Pons (tissue), 1 donor: Measurements from ENCODE around the gene RAB28.

Source experiments
- DNase-seq: peaks from one replicate; pipeline ENCODE4 v3.0.0-alpha.2; 2016; ENCODE audit warnings: low spot score

RAB28 gene

DNA sequence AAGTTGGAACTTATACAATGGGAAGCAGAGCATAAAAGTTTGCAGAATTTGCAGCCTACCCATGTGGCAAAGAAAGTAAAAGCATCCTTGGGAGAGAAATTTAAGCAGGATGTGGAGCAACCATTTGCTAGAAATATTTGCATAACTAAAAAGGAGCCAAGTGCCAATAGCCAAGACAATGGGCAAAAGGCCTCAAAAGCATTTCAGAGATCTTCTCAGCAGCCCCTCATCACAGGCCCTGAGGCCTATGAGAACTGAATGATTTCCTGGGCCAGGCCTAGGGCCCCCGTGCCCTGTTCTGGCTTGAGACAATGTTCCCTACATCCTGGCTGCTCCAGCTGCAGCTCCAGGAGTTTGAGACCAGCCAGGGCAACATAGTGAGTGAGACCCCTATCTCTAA lies 25.3 kb upstream of the RAB28 start:
- DNase-seq = no peak

DNA sequence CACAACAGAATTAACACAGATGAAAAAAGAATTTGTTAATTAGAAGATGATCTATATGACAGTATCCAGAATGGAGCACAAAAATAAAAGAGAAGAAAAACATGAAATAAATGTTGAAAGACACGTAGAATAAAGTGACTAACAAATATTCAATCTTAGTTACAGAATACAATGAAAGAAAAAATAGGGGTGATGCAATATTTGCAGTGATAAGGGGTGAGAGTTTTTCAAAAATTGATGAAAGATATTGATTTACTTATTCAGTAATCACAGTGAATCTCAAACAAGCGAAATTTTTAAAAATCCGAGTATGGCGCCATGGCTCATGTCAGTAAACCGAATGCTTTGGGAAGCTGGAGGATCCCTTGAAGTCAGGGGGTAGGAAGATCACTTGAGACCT lies 20.2 kb upstream of the RAB28 start:
- no peak for DNase-seq

DNA sequence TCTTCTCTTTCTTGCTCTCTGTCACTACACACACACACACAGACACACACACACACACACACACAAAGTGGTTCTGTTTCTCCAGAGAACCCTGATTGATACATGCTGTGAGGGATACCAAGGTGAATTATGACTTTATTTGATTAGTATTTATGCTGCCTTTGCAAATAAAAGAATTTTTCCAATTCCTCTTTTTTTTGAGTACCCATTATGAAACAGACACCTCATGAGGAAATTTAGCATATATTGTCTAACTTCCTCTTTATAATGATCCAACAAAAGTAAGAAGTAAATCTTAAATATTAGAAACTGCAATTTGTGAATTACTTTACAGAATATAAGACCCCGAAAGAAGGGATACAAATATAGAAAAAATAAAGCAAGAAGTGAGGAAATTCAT lies 14.3 kb upstream of the RAB28 start:
- no peak for DNase-seq

DNA sequence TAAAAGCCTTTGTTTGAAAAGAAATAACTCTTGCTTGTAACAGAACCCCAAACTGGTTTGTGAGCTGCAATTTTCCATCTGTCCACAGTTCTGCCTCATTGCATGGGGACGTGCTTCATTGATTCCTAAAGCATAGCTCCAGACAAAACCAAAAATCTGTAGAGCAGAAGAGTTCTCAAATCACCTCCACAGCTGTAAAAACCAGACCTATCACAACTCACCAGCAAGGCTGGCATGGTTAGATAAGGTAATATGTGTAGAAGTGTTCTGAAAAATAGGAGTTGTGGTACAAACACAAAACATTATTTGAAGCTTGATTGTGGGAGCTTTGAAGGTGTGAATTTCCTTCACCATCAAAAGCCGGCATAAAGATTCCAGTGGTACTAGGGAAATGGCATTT lies 12.5 kb upstream of the RAB28 start:
- no peak for DNase-seq

DNA sequence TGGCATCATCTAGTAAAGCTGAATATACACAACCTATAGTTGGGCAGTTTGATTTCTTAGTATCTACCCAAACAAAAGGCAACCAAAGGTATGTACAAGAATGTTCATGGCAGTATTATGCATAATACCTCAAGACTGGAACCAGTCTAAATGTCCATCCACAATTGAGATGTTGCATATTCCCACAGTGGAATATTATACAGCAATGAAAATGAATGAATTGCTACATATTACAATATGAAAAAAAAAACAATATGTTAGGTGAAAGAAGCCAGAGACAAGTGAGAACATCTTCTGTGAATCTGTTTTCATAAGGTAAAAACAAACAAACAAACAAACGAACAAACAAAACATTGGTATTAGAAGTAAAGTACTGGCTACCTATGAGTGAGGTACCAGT lies 11.6 kb upstream of the RAB28 start:
- no peak for DNase-seq

DNA sequence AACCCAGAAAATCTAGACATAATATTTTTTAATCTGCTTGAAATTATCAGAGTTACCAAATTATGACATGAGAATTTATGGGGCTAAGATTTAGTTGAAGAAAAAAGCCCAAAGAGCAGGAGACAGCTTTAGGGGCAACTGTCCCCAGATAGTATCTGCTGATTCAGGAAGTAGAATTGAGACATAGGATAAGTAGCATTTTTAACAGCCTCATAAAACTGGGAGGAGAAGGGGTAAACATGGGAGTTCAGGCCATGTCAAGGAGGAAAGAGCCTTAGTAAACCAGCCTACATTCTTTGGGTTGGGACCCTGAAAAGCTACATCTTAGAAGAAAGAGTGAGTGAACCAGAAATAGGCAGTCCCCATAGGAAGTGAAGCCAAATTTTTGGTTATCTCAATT lies 9.7 kb upstream of the RAB28 start:
- DNase-seq = no peak

DNA sequence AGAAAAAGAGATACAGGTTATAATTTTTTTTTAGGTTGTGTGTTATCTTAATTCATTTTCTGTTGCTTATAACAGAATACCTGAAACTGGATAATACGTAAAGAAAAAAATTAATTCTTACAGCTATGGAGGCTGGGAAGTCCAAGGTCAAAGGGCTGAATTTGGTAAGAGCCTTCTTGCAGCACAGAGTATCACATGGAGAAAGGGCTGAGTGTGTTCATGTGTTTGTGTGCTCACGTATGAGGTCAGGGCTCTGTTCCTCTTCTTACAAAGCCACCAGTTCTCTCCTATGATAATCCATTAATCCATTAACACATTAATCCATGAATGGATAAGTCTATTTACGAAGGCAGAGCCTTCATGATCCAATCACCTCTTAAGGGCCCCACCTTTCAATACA lies 8.6 kb upstream of the RAB28 start:
- no peak for DNase-seq

DNA sequence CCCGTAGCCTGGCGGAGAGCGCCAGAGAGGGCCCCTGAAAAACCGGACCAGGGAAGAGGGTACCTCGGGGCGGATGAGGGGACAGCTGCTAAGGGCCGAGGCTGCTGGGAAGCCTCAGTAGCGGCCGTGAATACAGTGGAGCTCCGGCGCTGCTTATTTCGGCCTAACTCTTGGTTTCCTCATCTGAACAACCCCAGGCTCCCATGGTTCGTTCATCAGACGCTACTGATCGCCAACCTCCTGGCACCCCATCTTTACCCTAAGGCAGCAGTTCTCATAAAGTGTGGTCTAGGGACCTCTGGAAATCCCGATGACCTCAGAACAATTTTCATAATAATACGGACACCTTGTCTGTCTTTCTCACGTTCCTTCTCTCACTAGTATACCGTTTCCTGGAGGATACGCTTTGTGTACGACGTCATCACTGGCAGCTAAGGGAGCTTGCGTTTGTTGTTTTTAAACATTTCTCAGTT lies 645 bp upstream of the RAB28 start:
- no peak for DNase-seq

DNA sequence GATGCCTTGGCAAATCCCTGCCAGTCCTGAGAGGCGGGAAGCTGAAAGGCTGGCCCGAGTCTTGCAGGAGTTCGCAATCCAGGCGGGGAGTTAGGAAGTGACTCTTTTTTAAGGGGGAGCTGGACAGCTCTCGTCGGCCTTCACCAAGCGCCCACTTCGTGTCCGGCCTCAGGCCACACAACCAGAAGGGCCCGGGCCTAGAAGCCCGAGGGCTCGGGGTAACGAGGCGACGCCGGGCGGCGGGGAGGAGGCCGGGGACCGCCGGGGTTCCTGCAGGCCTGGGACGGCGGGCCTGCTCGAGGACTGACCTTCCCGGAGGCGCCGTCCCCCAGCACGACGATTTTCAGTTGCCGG lies 395 bp downstream of the RAB28 start:
- peak; percentile 58 for DNase-seq

DNA sequence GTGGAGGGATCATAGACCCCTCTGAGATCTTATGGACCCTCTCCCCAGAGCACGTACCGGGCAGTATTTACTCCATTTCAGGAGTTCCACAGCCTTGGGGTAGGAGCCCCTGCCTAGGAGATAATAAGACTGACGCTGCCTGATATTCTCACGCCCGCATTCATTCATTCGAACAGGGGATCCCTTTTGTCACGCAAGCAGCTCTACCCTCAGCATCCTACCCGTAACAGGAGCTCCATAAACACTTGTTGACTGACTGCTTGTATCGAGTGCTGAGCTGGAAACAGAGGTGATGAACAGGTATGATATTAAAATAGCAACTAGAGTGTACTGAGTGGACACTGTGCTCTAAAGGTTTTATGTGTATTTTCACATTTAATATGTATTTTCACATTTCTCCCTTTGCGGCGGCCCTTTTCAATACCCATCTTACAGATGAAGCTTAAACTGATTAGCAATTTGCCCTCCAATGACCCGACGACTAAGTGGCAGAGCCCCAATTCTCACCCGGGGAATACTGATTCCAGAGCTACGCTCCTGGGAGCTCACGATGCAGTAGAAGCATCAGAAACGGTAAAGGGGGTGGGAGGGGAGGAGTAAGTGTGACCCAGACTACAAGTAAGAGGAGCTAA lies 888 bp downstream of the RAB28 start:
- DNase-seq = peak; percentile 30

DNA sequence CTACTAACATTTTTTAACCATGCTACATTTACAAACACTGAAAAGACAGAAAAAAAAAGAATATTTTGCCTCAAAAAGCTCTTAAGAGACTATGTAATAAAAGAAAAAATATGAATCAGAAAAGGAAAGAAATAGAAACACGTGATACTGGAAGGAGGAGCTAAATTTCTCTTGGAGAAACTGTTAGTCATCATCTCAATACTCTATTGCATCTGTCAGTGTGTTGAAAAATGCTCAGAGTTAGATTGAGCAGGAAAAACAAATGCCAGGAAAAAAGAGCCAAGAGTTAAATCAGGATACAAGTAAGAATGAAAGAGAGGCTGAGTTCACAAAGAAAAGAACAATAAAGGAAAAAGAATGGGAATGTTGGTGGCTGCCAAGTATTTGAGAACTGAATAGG lies 2.6 kb downstream of the RAB28 start:
- no peak for DNase-seq

DNA sequence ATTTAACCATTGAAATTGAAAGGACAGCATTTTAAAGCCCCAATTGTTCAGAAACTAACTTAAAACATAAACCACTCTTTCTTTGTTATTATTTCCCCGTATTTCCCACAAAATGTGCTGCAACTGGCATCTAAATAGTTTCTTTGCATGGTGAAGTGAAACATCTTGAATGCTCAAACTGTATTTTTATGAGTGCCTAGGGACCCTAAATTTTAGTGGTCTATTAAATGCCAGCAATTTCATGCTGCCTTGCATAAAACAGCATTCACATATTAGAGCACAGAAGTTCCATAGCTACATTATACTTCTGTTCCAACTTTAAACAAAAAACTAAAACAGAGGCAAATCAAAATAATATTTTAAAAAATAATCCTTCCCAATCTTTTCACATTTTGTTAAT lies 5.4 kb downstream of the RAB28 start:
- no peak for DNase-seq

DNA sequence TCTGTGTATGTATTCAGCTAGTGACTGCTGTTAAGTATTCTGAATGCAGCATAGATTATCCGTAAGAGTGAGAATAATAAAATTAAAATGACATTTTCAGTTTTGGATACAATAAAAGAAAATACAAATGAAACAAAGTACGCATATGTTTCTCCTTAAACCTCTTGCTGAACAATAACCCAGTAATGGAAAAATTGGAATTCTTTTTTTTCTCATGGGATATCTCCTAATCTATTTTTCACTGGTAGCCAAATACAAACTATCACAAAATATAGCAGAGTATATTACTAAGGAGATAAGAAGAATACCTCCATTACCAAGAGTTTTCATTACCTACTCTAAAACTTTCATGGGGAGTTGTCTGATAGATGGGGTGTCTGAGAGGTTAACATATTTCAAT lies 6.0 kb downstream of the RAB28 start:
- no peak for DNase-seq

DNA sequence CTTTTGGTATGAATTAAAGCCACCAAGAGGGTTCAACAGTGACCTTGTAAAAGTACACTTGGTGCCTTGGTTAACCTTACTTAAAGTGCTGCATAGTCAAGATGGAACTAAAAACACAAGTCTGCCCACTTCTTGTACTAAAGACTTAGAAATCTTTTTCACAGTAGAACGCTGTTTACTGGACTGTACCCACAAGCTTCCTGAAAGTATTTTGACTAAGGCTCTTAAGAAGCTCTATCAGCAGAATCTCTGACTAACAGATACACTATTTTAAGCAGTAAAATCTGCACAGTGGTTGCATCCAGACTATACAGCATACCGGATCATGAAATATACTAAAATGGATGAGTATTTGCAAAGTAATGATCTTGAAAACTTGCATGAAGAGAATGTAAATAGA lies 7.2 kb downstream of the RAB28 start:
- DNase-seq = no peak

DNA sequence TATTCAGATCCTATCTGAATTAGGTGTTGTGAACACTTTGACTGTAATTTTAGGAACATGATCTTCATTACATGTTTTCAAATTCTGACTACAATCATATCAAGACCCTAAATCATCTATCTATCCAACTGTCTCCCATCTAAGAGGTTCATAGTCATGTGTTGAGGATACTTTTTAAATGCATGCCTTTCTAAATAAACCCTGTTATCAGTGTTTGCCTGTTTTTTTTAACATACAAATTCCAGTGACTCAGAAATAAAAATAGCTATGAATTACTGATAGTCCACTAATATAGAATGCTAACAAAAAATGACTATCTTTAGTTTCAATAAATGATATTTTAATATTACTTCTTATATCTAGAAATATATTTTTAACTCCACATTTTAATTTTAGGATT lies 8.0 kb downstream of the RAB28 start:
- no peak for DNase-seq

DNA sequence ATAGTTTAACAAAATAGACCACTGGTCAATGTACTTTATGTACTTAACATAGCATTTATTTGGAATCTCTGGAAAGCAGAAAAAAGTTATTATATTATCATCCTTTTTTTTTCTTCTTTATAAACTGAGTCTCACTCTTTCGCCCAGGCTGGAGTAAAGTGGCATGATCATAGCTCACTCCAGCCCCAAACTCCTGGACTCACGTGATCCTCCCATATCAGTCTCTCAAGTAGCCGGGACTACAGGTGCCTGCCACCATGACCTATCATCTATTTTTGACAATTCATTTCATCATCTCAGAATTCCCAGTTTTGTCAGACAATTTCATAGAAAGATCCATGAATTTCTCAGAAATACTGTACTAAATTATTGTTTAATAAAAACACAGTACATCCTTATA lies 12.7 kb downstream of the RAB28 start:
- DNase-seq = no peak

DNA sequence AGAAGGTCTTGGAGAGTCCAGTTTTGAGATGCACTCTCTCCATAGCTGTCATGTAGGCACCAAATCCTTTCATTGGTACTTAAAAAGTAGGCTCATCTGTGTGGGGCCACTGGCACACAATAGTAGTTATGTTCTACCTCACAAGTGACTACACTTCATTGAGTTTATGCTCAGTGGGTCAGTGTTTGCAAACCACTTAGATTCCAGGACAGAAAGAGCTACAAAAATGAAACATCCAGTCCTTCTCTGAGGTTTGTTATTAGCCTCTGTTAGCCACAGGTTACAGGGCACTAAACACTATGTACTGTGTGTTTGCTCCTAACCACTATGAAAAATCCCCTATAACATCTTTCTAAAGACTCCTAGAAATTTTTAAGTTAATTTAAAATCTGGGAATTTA lies 13.8 kb downstream of the RAB28 start:
- no peak for DNase-seq

DNA sequence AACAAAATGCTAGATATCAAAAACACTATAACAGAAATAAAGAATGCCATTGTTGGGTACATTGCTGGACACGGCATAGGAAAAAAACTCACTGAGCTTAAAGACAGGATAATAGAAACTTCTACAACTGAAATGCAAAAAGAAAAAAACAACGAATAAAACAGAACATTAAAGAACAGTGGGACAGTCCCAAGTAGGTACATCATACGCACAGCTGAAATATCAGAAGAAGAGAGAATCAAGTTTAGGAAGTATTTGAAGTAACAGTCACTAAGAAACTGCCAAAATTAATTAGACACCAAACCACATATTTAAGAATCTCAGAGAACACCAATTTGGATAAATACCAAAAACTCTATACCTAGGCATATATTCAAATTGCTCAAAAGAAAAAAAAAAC lies 19.2 kb downstream of the RAB28 start:
- DNase-seq = no peak

DNA sequence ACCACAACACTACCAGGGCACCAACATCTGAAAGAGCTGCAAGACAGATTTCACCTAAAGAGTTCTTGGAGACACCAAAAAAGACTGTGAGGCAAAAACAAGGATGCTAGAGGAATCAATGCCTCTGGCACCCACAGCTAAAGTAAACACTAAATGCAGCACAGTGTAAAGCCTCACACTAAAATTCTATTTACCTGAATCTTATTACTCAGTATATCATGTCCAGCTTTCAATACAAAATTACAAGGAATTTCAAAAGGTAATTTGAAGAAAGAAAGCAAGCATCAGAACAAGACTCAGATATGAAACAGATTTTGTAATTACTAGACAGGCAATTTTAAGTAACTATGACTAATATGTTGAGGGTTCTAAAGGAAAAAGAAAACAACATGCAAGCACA lies 19.6 kb downstream of the RAB28 start:
- no peak for DNase-seq

DNA sequence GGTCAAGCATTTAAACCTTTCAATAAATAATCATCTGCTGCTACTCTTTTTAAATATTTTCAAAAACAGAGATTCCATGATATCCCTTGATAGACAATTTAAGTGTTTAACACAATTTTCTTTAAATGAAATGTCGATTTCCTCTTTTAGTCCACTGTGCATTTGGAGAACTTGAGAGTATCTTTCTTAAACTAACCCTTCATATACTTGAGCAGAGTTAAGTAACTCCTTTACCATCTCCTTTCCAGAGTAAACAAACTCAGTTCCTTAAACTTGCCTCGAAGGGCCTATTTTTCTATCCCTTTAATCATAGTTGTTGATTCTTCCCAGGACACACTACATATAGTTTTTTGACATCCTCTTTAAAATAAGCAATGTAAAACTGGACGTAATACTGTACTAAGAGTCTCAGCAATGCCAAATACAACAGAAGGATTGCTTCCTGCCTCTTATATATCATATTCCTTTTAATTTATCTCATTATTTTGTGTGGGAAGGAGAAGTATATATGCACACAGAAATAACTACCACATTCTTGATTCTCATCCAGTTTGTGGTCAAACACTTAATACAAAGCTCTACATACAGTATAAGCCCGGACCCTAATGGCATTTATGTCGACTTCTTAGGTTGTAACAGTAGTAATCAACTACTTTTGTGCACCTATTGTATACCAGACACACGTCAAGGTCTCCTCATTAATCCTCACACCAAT lies 22.8 kb downstream of the RAB28 start:
- DNase-seq = no peak

DNA sequence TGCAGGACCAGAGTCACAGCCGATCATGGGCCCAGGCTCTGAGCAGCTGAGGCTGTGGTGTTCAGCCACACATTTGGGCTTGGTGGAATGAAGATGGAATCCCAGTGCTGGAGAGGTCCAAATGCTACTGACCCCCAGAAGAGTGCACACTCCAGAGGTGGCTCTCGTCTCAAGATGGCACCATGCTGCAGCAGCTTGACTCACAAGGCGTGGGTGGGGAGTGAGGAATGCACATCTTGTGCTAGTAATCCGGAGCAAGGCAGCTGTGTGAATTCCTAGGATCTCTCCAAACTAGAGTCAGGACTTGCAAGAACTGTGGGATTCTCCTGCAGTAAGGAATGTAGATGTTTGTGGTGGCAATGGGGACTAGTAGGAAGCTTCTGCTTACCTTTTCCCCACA lies 28.7 kb downstream of the RAB28 start:
- DNase-seq = no peak

DNA sequence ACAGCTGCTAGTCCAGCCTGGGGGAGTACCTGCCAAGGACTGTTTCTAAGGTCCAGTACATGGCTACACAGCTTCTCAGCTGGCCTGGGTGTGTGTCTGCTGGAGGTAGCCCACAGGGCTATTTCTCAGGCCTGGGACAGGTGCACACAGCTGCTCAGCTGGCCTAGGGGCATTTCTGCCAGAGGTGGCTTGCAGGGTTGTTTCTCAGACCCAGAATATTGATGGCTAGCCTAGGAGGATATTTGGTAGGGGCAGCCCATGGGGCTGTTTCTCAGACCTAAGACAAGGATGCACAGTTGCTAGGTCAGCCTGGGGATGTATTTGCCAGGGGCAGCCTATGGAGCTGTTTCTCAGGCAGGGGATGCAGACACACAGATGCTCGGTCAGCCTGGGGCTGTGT lies 29.4 kb downstream of the RAB28 start:
- DNase-seq = no peak

DNA sequence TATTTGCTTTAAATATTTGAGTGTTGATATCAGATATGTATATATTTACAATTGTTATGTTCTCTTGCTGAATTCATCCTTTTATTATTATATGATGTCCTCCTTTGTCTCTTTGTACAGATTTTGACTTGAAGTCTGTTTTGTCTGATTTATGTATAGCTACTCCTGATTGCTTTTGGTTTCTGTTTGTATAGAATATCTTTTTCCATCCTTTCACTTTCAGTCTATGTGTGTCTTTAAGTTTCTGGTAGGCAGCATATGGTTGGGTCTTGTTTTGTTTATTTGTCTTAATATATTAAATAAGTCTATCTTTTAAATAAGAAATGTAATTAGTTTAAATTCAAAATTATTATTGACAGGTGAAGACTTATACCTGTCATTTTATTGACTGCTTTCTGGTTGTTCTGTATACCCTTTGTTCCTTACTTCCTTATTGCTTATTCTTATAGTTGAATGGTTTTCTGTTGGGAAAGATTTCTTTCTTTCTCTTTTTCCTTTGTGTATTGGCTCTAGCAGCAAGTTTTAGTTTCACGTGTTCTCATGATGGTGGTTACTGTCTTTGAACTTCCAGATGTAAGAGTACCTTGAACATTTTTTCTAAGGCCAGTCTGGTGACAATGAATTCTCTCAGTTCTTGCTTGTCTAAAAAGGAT lies 31.1 kb downstream of the RAB28 start:
- DNase-seq = no peak

DNA sequence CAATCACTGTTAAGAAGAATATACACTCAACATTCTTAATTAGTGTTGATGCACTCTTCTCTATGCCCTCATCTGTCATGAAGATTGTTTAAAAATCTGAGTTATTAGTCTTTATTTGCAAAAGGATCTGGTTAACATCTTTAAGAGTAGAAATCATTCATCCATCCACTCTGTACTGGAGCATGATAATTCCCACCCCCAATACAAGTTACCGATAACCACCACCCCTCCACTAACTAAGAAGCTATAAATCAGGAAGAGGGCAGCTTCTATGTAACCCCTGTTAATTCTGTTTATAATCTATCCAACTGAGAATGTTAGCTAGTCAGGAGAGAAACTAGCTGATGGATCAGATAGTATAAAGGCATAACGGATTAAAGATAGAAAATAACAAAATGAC lies 34.5 kb downstream of the RAB28 start:
- no peak for DNase-seq
